ENCODE results near the gene LYSMD2.

- no peak for TF ChIP-seq CTCF (IDR thresholded peaks at IDR 0.05)
- TF ChIP-seq POLR2A (IDR thresholded peaks at IDR 0.05) = no peak
Measured at GRCh38 chr15:51677021-51677420, 60.4 kb downstream of the LYSMD2 start.

Data from thyroid gland (tissue), 4 donors.